Heart left ventricle (tissue), 16 donors: ENCODE results near the gene B3GLCT. TPM values are rescaled to one million over a fixed set of nuclear protein-coding genes. Genes with fewer than 3 reads are reported as not detected.
A peak's percentile ranks its signal among the peaks of the same experiment; 100 is the strongest.

Experiments used
- ATAC-seq, 4 donors: fragments of 200-7000 bp; cut with Tn5 transposase; one replicate each; pipeline ENCODE4 v1.9.1; 2020 to 2022; ENCODE audit warnings: moderate library complexity in 4 of 4, mild to moderate bottlenecking in 3 of 4, moderate number of reproducible peaks in 1 of 4
- DNase-seq, 5 donors: peaks; one replicate each; pipeline ENCODE4 v3.0.0-alpha.2; 2020
- H3K27ac ChIP-seq, 12 donors: fragments of 200-600 bp; sonication (generic) in 4 of 12; one replicate each; pipeline versions ENCODE4 v1.5.0 to v1.8.0; 2016 to 2022; ENCODE audit warnings: mild to moderate bottlenecking in 2 of 12
- H3K27me3 ChIP-seq, 9 donors: fragments of 200-600 bp; sonication (generic) in 2 of 9; one replicate each; pipeline versions ENCODE4 v1.5.1 to v1.8.0; 2016 to 2022; ENCODE audit warnings: mild to moderate bottlenecking in 3 of 9
- H3K36me3 ChIP-seq, 9 donors: fragments of 200-600 bp; sonication (generic) in 2 of 9; one replicate each; pipeline versions ENCODE4 v1.5.0 to v1.8.0; 2018 to 2022; ENCODE audit warnings: mild to moderate bottlenecking in 2 of 9
- H3K4me1 ChIP-seq, 12 donors: fragments of 200-600 bp; sonication (generic) in 4 of 12; one replicate each; pipeline versions ENCODE4 v1.5.0 to v1.8.0; 2016 to 2022; ENCODE audit warnings: mild to moderate bottlenecking in 3 of 12
- H3K4me3 ChIP-seq, 12 donors: fragments of 200-600 bp; sonication (generic) in 4 of 12; one replicate each; pipeline versions ENCODE4 v1.5.0 to v1.8.0; 2017 to 2022; ENCODE audit warnings: mild to moderate bottlenecking in 9 of 12, moderate library complexity in 4 of 12
- H3K9me3 ChIP-seq, 12 donors: fragments of 200-600 bp; sonication (generic) in 4 of 12; one replicate each; pipeline versions ENCODE4 v1.5.0 to v1.8.0; 2016 to 2022; ENCODE audit warnings: mild to moderate bottlenecking in 1 of 12
- POLR2A ChIP-seq, 2 donors: fragments of 450-650 bp; IDR thresholded peaks; one replicate each; pipeline ENCODE4 v1.6.1; 2017; ENCODE audit warnings: antibody characterized with exemption in 2 of 2, mild to moderate bottlenecking in 2 of 2, moderate library complexity in 2 of 2
- WGBS, 4 donors: extraction: QIAGEN DNeasy Blood & Tissue Kit in 2 of 4; methylation state at CpG; one replicate each; pipeline versions ENCODE4 v1.1.5 to v1.1.7; 2013 to 2018; 5-methylcytosine and 5-hydroxymethylcytosine counted together
- intact Hi-C, 10 donors: fragments of 100-400 bp; cut with DNase I; formaldehyde crosslinking; loops; one replicate each; pipeline versions ENCODE4 v1.11.1 to v1.14.2; 2022
- long read RNA-seq, 3 donors: library from polyadenylated mRNA; unstranded; transcript quantifications; one replicate each; pipeline ENCODE4 v2.0.0, GENCODE V29; 2020 to 2021
- polyA plus RNA-seq, 2 donors: library from polyadenylated mRNA; stranded (reverse); fragments of 200-250 nt; gene quantifications; one replicate each; pipeline ENCODE4 v1.2.3, GENCODE V29; 2013
- total RNA-seq, 9 donors: library from RNA; depleted of rRNA in 2 of 9; stranded (reverse); fragments of >200 nt in 2 of 9; fragmentation: NEBNext Ultra II Directional in 3 of 9; extraction: Animal tissue kit (Norgen Biotek cat#: 25700) in 3 of 9; gene quantifications; one replicate each; pipeline versions ENCODE4 v1.1.0 to v1.2.4, GENCODE V29; 2016 to 2023
- TF ChIP-seq, protein P1 (sequence below), 12 donors: fragments of 200-600 bp; sonication (generic) in 4 of 12; IDR thresholded peaks; one replicate each; pipeline versions ENCODE4 v1.5.0 to v1.8.0; 2018 to 2022; ENCODE audit warnings: antibody characterized with exemption in 12 of 12, mild to moderate bottlenecking in 5 of 12
- donor health status: ischemic (EF 13 %, LVEDD 7.1; RV severe dilation, severe dysfunction).
- donor health status: healthy with polysubstance abuse.
- donor health status: DM: no; HTN: yes; CAD: no.
- donor health status: DM: no; HTN: no; CAD: no.
- donor health status: ischemic (EF 25% LVEDD 6.9; RV normal size, moderate dysfunction).
- donor health status: ischemic (EF 25% LVEDD 5.7; RV mildly dilated, moderate dysfunction).
- donor health status: healthy.
- donor health status: DM: yes; HTN: yes; CAD: no.
- donor health status: ischemic (EF 35%, LVEDD 5.7; RV mildly dilated, moderate dysfunction).
- donor health status: nonischemic (EF 11% LVEDD 7.7; RV severe dilation, severe dysfunction).
- donor health status: DM: yes; HTN: yes; CAD: no.
- donor health status: PGD.
- donor health status: ischemic (EF 29% LVEDD 5.4; RV normal size, mild dysfunction).
- donor health status: nonischemic (EF 23%, LVEDD 6.1; RV moderate dilation, normal function).

The B3GLCT gene
- total RNA-seq (10 to 100 TPM in 8 of 9 donors, 1 to 10 TPM in 1; 9.5 to 27.2 (median 20.9) TPM), polyA plus RNA-seq (1 to 10 TPM; 5.5 to 5.7 TPM)
- long read RNA-seq, donor 1, full-length matches to known transcripts: 35 of 57 reads
- long read RNA-seq, donor 1, partial matches to known transcripts: 8 of 57 reads
- long read RNA-seq, donor 1, other reads (novel, unspliced or antisense): 14 of 57 reads
- long read RNA-seq, donor 2, full-length matches to known transcripts: 38 of 68 reads
- long read RNA-seq, donor 2, partial matches to known transcripts: 12 of 68 reads
- long read RNA-seq, donor 2, other reads (novel, unspliced or antisense): 18 of 68 reads
- long read RNA-seq, donor 3, full-length matches to known transcripts: 13 of 21 reads
- long read RNA-seq, donor 3, partial matches to known transcripts: 3 of 21 reads
- long read RNA-seq, donor 3, other reads (novel, unspliced or antisense): 5 of 21 reads

DNA sequence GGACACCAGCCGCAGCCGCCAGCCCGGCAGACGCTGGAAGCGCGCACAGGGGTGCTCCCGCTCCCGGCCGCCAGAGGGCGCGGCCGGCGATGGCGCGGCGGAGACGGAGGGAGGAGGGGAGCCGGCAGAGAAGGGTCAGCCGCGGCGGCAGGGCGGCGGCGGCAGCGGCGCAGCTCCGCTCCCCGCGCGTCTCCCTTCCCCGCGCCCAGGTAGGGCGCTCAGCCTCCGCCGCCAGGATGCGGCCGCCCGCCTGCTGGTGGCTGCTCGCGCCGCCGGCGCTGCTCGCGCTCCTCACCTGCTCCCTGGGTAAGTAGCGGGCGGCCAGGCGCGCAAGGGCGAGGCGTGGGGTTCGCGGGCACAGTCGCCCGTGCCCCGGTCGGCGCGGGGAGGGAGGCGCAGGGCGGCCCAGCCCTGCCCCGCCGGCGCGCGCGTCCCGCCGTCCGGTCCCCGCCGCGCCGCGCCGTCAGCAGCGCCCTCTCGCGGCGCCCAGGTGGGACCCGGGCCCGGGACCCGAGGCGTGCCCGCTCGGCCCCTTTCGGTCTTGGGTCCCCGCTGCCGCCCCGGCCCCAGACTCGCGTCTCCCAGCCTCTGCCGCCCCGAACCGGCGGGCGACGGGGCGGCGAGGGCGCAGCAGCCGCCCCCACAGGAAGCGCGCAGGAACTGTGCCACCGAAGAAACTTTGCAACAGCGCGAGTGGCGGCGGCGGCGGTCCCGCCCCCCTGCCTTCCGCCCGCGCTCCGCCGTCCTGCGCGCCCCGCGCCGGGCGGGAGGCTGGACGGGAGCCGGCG is at the start of gene B3GLCT:
TSS of gene B3GLCT (plus strand) at position 127 of the 788 bp plus-strand sequence. CDS start at position 237, 110 bp downstream.
- Histone ChIP-seq H3K9me3 (no peaks in the 10 kb centered on the region), H3K4me1 (peaks cover 0 to 46% (median 19%) of the 10 kb centered on the region in 12 donors), H3K4me3 (peak within 1 kb of the TSS; percentile 52 to 99 (median 82)), H3K27ac (peak within 1 kb of the TSS; percentile 93 to 100 (median 98)), H3K36me3 (no peaks in the 10 kb centered on the region), H3K27me3 (no peaks in the 10 kb centered on the region)
- intact Hi-C loops: loop anchor here in 6 of 10 donors (1.0 to 10.0 kb wide), 5 partner anchors 37 to 545 kb away; partner anchors contain the start of gene HSPH1 (in 1 of the 6)
- DNase-seq: peak; percentile 79 to 92 (median 81)
- TF ChIP-seq, protein P1, sequence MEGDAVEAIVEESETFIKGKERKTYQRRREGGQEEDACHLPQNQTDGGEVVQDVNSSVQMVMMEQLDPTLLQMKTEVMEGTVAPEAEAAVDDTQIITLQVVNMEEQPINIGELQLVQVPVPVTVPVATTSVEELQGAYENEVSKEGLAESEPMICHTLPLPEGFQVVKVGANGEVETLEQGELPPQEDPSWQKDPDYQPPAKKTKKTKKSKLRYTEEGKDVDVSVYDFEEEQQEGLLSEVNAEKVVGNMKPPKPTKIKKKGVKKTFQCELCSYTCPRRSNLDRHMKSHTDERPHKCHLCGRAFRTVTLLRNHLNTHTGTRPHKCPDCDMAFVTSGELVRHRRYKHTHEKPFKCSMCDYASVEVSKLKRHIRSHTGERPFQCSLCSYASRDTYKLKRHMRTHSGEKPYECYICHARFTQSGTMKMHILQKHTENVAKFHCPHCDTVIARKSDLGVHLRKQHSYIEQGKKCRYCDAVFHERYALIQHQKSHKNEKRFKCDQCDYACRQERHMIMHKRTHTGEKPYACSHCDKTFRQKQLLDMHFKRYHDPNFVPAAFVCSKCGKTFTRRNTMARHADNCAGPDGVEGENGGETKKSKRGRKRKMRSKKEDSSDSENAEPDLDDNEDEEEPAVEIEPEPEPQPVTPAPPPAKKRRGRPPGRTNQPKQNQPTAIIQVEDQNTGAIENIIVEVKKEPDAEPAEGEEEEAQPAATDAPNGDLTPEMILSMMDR (IDR thresholded peaks at IDR 0.05): peak; percentile 60 to 95 (median 84)
- no peak for TF ChIP-seq POLR2A (IDR thresholded peaks at IDR 0.05)
- peak; percentile 64 to 91 (median 85) for ATAC-seq
- 0 to 1% (median 0%) methylated on average over 29 to 126 of the region's 126 CpGs for WGBS, 4 donors

DNA sequence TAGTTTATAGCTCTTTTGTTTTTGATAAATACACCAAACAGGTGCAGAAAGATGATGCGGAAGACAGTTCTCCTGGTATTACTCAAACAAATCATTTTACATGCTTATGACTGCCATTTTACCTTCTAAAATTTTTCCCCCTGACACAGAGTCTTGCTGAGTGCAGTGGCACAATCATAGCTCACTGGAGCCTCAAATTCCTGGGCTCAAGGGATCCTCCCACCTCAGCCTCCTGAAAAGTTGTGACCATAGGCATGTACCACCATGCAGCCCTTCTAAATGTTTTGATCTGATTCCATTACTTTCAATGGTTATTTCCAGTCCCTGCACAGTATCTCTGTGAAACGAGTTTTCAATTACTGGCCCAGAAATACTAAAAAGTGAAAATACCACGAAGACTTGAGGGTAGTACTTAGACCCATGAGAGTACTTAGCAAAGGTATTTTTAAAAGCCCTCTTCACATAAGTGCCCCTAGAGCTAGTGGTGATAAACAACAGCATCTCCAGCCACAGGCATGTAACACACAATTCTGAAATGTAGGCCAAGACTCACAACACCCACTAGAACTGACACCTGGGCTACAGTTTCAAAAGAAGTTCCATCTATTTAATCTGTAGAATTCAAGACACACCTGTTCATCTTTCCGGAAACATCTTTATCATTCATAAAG is 49.3 kb upstream of the B3GLCT start:
- H3K27me3 ChIP-seq: no peaks in the 10 kb centered on the region
- intact Hi-C loops: no loop called here
- H3K4me1 ChIP-seq: no peaks in the 10 kb centered on the region
- no peak overlapping the region for H3K4me3 ChIP-seq
- DNase-seq (no peak), ATAC-seq (no peak)
- H3K9me3 ChIP-seq: no peaks in the 10 kb centered on the region
- TF ChIP-seq, protein P1 (IDR thresholded peaks at IDR 0.05): no peak
- TF ChIP-seq POLR2A (IDR thresholded peaks at IDR 0.05): no peak
- peaks cover 0 to 100% (median 100%) of the 10 kb centered on the region in 9 donors for H3K36me3 ChIP-seq
- H3K27ac ChIP-seq: no peak overlapping the region
- 63 to 76% (median 69%) methylated on average over 4 of the region's 4 CpGs for WGBS, 4 donors

DNA sequence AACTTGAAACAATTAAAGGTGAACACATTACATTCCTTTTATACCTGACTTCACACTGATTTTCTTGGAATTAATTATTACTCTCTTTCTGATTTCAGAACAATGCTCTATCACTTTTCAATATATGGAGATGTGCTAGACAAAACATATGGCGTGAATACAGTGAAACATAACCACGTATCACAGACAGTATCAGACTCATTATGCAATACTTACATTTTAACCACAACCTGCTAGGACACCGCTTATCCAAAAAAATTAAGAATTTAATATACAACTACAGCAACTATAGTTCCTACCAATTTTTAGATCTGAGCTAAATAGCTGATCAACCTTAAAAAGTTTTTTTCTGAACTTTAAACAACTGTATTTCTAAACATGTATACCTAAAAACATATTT is 47.9 kb upstream of the B3GLCT start:
- Histone ChIP-seq H3K27me3 (no peaks in the 10 kb centered on the region), H3K9me3 (no peaks in the 10 kb centered on the region), H3K36me3 (peaks cover 0 to 99% (median 97%) of the 10 kb centered on the region in 9 donors), H3K27ac (no peak overlapping the region), H3K4me3 (no peak overlapping the region), H3K4me1 (no peaks in the 10 kb centered on the region)
- 95 to 97% (median 96%) methylated on average over 3 of the region's 3 CpGs for WGBS, 4 donors
- DNase-seq: no peak
- no peak for ATAC-seq
- intact Hi-C loops: no loop called here
- TF ChIP-seq, protein P1 (IDR thresholded peaks at IDR 0.05): no peak
- TF ChIP-seq POLR2A (IDR thresholded peaks at IDR 0.05): no peak
